ENCODE results near the gene GAL3ST2. TPM values are rescaled to one million over a fixed set of nuclear protein-coding genes. Genes with fewer than 3 reads are reported as not detected.
"Not testable (repeated sequence)": the region's sequence is repeated elsewhere in the genome, so short reads cannot be mapped to it uniquely, and the experiment has no call there.

Gene GAL3ST2
- total RNA-seq, 2 donors from 2014 or later, result 34.2 to 70.2 TPM

DNA sequence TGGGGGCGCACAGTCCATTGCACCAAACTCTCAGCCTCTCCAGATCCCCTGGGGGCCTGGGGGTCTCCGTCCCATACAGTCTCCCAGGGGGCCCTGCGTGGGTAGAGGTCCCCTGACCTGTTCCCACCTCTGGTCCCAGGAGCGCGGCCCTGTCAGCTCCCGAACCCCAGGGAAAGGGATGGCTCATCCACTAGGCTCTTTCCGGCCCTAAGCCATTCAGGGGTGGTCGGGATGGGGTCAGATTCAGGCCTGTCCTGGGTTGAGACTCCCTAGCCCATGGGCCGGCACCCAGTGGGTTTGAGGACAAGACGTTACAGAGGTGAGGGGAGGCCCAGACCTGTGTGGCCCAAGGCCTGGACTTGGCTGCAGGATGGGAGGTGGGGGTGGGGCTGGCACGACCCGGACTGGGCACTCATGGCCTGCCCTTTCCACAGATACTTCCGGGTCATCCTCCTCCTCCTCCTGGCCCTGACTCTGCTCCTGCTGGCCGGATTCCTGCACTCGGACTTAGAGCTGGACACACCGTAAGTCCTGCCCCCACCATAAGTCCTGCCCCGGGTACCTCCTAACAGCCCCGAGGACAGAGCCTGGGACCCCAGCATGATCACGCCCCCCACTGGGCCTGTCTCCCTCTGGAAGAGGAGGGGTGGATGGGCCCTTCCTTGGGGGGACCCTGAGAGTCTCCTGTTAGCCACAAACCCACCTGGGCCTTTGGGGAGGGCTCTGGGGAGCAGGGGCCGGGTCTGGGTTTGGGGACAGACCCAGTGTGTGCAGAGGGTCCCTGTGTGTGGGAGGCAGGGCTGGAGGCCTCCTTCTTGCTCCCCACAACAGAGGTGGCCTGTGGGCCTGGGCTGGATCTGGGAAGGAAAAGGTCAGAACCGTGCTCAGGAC lies 22.3 kb downstream of the GAL3ST2 start:
- Histone ChIP-seq H3K36me3 (no peaks in the 10 kb centered on the region), H3K9ac (ENCODE audit: low read depth in 2 of 2, low read length in 2 of 2) (peak overlapping the region in 1 of 2 donors; percentile 80), H3K9me3 (no peaks in the 10 kb centered on the region), H3K27ac (no peak overlapping the region), H3K27me3 (no peaks in the 10 kb centered on the region), H3K4me1 (peaks cover 8% of the 10 kb centered on the region), H3K4me3 (peak overlapping the region; percentile 10)
- TF ChIP-seq, protein P1, sequence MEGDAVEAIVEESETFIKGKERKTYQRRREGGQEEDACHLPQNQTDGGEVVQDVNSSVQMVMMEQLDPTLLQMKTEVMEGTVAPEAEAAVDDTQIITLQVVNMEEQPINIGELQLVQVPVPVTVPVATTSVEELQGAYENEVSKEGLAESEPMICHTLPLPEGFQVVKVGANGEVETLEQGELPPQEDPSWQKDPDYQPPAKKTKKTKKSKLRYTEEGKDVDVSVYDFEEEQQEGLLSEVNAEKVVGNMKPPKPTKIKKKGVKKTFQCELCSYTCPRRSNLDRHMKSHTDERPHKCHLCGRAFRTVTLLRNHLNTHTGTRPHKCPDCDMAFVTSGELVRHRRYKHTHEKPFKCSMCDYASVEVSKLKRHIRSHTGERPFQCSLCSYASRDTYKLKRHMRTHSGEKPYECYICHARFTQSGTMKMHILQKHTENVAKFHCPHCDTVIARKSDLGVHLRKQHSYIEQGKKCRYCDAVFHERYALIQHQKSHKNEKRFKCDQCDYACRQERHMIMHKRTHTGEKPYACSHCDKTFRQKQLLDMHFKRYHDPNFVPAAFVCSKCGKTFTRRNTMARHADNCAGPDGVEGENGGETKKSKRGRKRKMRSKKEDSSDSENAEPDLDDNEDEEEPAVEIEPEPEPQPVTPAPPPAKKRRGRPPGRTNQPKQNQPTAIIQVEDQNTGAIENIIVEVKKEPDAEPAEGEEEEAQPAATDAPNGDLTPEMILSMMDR (IDR thresholded peaks at IDR 0.05), result no peak
- intact Hi-C loops (cut with DNase I), result no loop called here
- DNase-seq, result peak; percentile 19

DNA sequence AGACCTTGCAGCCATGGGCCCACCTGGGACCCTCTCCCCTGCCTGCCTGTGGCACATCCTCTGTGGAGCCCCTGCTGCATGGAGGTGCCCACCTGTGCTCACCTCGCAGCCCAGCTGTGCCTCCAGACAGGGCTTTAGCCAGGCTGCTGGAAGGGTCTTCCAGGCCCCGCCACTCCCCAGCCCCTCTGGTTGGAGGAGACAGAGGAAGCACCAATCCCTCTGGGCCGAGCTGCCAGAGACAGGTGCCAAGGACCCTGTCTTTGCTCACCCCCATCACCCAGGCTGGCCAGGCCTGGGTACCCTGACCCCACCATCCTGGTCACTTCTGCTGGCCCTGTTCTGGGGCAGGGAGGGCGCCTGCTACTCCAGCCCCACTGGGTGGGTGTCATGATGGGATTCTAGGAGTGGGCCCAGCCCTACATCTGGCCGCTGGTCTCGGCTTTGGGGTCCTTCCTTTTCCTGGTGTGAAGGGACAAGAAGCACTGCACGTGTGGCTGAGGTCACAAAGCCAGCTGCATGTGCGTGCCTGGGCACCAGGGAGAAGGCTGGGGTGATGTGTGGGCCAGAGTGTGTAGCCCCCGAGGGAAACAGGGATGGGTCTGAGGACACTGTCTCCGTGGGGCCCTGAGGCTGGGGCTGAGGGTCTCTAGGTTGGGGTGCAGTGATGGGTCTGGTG lies 23.0 kb downstream of the GAL3ST2 start:
- Histone ChIP-seq H3K4me1 (peaks cover 2% of the 10 kb centered on the region), H3K9me3 (no peaks in the 10 kb centered on the region), H3K4me3 (no peak overlapping the region), H3K27ac (no peak overlapping the region), H3K36me3 (no peaks in the 10 kb centered on the region), H3K27me3 (peaks cover 6% of the 10 kb centered on the region), H3K9ac (ENCODE audit: low read depth in 2 of 2, low read length in 2 of 2) (no peak overlapping the region)
- TF ChIP-seq, protein P1 (IDR thresholded peaks at IDR 0.05), result no peak
- DNase-seq, result no peak
- intact Hi-C loops (cut with DNase I), result no loop called here

DNA sequence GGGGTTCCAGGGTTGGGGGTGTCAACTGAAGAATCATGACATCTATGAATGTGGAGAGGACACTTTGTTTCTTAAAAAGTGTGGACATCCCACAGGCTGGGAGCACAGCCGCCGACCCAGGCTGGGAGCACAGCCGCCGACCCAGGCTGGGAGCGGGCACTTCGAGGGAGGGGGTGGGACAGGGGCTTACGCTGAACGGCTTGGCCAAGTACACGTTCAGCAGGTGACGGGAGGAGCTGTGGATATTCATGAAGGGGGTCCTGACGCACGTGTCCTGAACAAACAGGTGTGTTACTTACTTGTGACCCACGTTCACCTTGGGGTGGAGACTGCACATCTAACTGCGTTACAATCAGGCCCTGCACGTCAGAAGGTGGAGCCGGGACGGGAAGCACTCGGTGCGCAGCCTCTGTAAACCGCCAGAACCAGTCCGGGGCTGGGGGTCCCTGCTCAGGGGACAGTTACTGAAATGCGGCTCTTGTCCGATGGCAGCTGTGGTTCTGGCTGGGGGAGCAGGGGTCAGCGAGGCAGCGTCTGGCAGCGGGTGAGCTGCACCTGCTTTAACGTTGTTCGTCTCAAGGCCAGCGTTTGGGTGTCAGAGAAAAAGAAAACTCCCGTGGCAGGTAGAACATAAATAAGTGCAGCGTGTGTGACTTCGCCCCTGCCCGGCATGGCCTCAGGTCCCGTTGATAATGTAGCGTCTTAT lies 23.7 kb downstream of the GAL3ST2 start:
- H3K36me3 ChIP-seq; H3K9me3 ChIP-seq; H3K27me3 ChIP-seq; H3K27ac ChIP-seq; intact Hi-C loops (cut with DNase I); DNase-seq; H3K4me3 ChIP-seq; H3K9ac ChIP-seq (ENCODE audit: low read depth in 2 of 2, low read length in 2 of 2); H3K4me1 ChIP-seq: not testable (repeated sequence)

DNA sequence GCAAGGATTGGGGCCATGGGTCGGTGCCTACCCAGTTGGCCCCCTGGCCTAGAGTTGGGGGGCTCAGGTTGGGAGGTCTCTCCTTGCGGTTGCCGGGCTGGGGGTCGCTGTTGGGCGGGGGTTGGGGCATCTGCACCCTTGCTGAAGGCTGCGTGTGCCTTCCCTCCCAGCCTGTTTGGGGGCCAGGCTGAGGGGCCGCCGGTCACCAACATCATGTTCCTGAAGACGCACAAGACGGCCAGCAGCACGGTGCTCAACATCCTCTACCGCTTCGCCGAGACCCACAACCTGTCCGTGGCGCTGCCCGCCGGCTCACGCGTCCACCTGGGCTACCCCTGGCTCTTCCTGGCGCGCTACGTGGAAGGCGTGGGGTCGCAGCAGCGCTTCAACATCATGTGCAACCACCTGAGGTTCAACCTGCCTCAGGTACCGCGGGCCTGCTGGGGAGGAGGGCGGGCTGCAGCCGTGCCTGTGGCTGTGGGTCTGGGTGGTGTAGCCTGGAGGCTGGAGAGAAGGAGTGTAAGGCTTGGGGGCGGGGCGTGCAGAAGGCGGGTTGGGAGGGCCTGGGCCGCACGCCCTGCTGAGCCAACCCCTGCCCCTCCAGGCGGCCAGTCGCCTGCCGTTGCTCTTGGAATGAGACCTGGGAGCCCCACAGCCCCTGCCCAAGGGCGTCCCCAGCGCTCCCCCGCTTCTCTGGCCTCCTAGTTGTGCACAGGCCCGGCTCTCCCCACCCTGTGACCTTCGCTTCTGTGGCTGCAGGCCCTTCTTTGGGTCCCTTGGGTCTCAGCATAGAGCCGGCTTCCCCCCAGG lies 25.2 kb downstream of the GAL3ST2 start:
- H3K27ac ChIP-seq, result no peak overlapping the region
- H3K9me3 ChIP-seq, result no peaks in the 10 kb centered on the region
- intact Hi-C loops (cut with DNase I), result no loop called here
- no peaks in the 10 kb centered on the region for H3K36me3 ChIP-seq
- peaks cover 6% of the 10 kb centered on the region for H3K27me3 ChIP-seq
- H3K4me1 ChIP-seq, result no peaks in the 10 kb centered on the region
- TF ChIP-seq, protein P1 (IDR thresholded peaks at IDR 0.05), result no peak
- no peak overlapping the region for H3K4me3 ChIP-seq
- H3K9ac ChIP-seq (ENCODE audit: low read depth in 2 of 2, low read length in 2 of 2), result no peak overlapping the region
- peak; percentile 66 for DNase-seq

DNA sequence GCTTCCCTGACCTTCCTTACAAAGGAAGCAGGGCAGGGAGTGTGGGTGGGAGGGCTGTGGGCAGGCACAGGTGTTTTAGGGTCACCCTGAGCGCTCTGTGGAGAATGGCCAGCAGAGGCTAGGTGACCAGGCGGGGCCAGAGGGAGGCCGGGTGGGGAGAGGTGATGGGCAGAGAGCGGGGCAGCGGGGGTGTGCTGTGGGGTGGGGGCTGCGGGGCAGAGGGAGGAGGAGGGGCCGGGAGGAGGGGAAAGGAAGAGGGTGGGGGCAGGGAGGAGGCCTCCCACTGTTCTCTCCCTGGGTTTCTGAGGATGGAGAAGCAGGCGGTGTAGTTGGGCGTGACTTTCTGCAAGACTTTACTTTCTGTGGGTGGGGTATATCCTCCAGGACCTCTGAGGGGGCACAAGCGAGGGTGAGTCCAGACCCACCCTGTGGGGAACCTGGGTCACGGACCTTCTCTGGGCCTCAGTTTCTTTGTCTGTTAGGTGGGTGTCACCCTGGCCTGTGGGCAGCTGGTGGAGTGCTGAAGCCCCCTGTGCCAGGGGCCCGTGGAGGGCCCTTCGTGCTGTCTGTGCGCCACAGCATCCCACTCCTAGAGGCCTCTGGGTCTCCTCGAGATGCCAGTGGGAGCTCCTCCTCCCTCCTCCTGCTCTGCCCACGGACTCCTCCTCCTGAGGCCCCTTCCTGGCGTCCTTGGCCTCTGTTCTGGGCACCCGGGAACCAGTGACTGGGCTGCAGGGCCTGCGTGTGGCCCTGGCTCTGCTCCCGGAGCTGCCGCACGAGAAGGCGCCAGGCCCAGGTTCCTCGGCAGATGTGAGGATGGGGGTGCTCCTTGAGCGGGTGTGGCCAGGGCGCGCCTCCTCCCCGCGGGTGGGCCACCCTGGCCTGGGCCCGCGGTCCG lies 26.0 kb downstream of the GAL3ST2 start:
- Histone ChIP-seq H3K36me3 (no peaks in the 10 kb centered on the region), H3K9me3 (no peaks in the 10 kb centered on the region), H3K27me3 (peaks cover 6% of the 10 kb centered on the region), H3K27ac (no peak overlapping the region), H3K9ac (ENCODE audit: low read depth in 2 of 2, low read length in 2 of 2) (no peak overlapping the region), H3K4me1 (no peaks in the 10 kb centered on the region), H3K4me3 (no peak overlapping the region)
- peak; percentile 22 for DNase-seq
- TF ChIP-seq, protein P1 (IDR thresholded peaks at IDR 0.05), result no peak
- intact Hi-C loops (cut with DNase I), result no loop called here
